Immature natural killer cell (primary cell): ENCODE measurements around the gene C21orf91. TPM values are rescaled to one million over a fixed set of nuclear protein-coding genes. Genes with fewer than 3 reads are reported as not detected.
"Not testable (repeated sequence)": the region's sequence is repeated elsewhere in the genome, so short reads cannot be mapped to it uniquely, and the experiment has no call there.

Source experiments
- DNase-seq, 3 donors: peaks; one replicate each; pipeline ENCODE4 v3.0.0; 2022; ENCODE audit warnings: mixed read lengths in 1 of 3
- H3K27ac Mint-ChIP-seq, 6 donors: one replicate each; pipeline ENCODE4 v1.8.0; 2020; ENCODE audit warnings: mixed read lengths in 6 of 6, mild to moderate bottlenecking in 5 of 6, inconsistent platforms in 4 of 6, moderate library complexity in 3 of 6
- H3K27me3 Mint-ChIP-seq, 3 donors: one replicate each; pipeline ENCODE4 v1.8.0; 2020 to 2021; ENCODE audit warnings: low read depth in 3 of 3, mild to moderate bottlenecking in 3 of 3, mixed read lengths in 3 of 3, moderate library complexity in 3 of 3, inconsistent platforms in 1 of 3
- H3K36me3 Mint-ChIP-seq, 3 donors: one replicate each; pipeline ENCODE4 v1.8.0; 2020; ENCODE audit warnings: mixed read lengths in 3 of 3, inconsistent platforms in 2 of 3, mild to moderate bottlenecking in 2 of 3
- H3K4me1 Mint-ChIP-seq, 2 donors: one replicate each; pipeline ENCODE4 v1.8.0; 2020; ENCODE audit warnings: inconsistent platforms in 2 of 2, mild to moderate bottlenecking in 2 of 2, mixed read lengths in 2 of 2, moderate library complexity in 1 of 2
- H3K4me3 Mint-ChIP-seq, 5 donors: one replicate each; pipeline ENCODE4 v1.8.0; 2020; ENCODE audit warnings: mild to moderate bottlenecking in 5 of 5, mixed read lengths in 5 of 5, inconsistent platforms in 3 of 5, moderate library complexity in 3 of 5
- H3K9me3 Mint-ChIP-seq, 6 donors: one replicate each; pipeline ENCODE4 v1.8.0; 2020; ENCODE audit warnings: mild to moderate bottlenecking in 6 of 6, mixed read lengths in 6 of 6, inconsistent platforms in 4 of 6, moderate library complexity in 3 of 6
- polyA plus RNA-seq, 3 donors: library from polyadenylated mRNA; unstranded; fragments of 300-500 nt; fragmentation: Illumina TruSeq; gene quantifications; one replicate each; pipeline ENCODE4 v1.2.3, GENCODE V29; 2021

Gene C21orf91
- polyA plus RNA-seq, 3 donors from 2014 or later: 29.5 to 41.3 (median 39.6) TPM

DNA sequence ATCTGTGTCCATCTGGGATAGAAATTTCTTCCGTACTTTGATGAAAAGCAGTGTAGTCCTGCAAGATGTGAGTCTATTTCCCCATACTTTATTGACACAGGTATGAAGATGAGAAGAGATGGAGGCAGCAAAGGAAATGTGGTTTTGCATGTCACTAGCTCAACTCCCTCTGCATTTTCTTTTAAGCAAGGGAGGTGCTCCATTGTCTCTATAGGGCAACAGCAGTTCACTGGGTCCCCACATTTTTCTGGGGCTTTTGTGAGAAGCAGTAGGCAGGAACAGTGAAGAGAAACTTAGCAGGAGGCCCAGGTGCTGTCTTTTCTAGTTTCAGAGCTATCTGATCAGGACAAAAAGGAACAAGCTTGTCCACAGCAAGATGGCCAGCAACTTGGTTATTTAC, 37.1 kb downstream of the C21orf91 start:
- DNase-seq: no peak
- peaks cover 0 to 5% (median 0%) of the 10 kb centered on the region in 3 donors for H3K27me3 Mint-ChIP-seq
- H3K4me1 Mint-ChIP-seq: peaks cover 78 to 85% of the 10 kb centered on the region in 2 donors
- peak overlapping the region in 4 of 5 donors; percentile 47 to 66 (median 50) for H3K4me3 Mint-ChIP-seq
- no peaks in the 10 kb centered on the region for H3K9me3 Mint-ChIP-seq
- peak overlapping the region; percentile 65 to 94 (median 90) for H3K27ac Mint-ChIP-seq
- H3K36me3 Mint-ChIP-seq: peaks cover 17 to 19% (median 18%) of the 10 kb centered on the region in 3 donors

DNA sequence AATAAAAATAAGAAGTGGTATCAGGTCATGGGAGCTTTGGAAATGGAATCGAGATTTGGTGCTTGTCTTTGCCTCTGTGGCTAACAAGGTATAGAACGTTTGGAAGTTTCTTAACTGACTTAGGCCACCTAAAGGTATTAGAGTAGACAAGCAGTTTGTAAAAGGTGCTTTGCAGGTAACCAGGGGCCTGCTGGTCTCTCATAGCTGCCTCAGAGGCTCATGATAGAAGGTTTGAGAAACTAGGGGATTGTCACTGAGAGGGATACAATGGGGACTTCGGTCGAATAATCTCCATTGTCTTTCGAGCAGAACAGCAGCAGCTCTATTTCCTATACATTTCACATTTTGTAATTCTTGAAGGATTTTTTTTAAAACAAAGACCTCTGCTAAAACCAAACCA, 37.6 kb downstream of the C21orf91 start:
- Mint-ChIP-seq H3K4me3 (peak overlapping the region in 2 of 5 donors; percentile 47 to 72), H3K9me3 (no peaks in the 10 kb centered on the region), H3K27me3 (peaks cover 0 to 5% (median 2%) of the 10 kb centered on the region in 3 donors), H3K36me3 (peaks cover 12 to 14% (median 13%) of the 10 kb centered on the region in 3 donors), H3K27ac (peak overlapping the region; percentile 74 to 94 (median 88)), H3K4me1 (peaks cover 76 to 85% of the 10 kb centered on the region in 2 donors)
- no peak for DNase-seq

DNA sequence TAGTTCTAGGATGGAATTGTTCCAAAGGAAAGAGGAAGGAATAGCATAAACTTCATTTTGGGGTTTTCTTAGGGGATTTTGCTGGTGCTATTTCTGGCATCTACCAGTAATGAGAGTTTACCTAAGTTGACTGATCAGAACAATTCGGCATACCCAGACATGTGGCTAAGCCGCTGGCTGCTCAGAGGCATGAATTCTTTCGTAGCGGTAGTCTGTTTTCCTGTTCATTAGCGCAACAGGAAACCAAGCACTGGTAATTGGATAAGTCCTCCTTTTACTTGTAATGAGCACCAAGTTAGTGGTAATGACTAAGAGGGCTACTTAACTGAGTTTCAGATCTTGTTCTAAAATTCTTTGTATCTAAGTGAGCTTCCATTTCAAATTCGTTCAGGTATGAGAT, 38.6 kb downstream of the C21orf91 start:
- peaks cover 78 to 85% of the 10 kb centered on the region in 2 donors for H3K4me1 Mint-ChIP-seq
- peak overlapping the region; percentile 86 to 93 (median 88) for H3K27ac Mint-ChIP-seq
- H3K36me3 Mint-ChIP-seq: peaks cover 3 to 4% (median 4%) of the 10 kb centered on the region in 3 donors
- H3K9me3 Mint-ChIP-seq: no peaks in the 10 kb centered on the region
- H3K27me3 Mint-ChIP-seq: peaks cover 0 to 5% (median 2%) of the 10 kb centered on the region in 3 donors
- peak; percentile 34 to 51 (median 39) for DNase-seq
- H3K4me3 Mint-ChIP-seq: peak overlapping the region; percentile 28 to 72 (median 55)

DNA sequence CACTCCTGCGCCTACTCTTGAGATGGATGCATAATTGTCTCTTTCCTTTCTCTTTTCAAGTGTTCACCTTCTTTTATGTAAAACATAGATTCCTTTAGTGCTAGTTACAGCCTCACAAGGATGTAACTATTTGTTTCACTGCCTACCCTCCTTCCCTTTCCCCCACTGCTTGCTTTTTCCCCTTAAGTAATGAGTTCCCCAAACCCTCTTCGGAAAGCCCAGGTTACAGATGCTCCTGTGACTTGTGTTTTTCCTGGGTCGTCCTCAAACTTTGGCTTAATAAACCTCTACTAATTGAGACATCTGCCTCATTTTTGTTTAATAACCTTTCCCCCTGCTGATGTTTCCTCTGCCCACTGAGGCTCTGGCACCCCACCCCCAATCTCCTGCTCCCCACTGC, 39.2 kb downstream of the C21orf91 start:
- H3K4me3 Mint-ChIP-seq: peak overlapping the region in 3 of 5 donors; percentile 23 to 72 (median 32)
- H3K27me3 Mint-ChIP-seq: peaks cover 0 to 5% (median 2%) of the 10 kb centered on the region in 3 donors
- H3K36me3 Mint-ChIP-seq: no peaks in the 10 kb centered on the region
- H3K9me3 Mint-ChIP-seq: no peaks in the 10 kb centered on the region
- peaks cover 79 to 85% of the 10 kb centered on the region in 2 donors for H3K4me1 Mint-ChIP-seq
- H3K27ac Mint-ChIP-seq: peak overlapping the region; percentile 86 to 93 (median 88)
- no peak for DNase-seq

DNA sequence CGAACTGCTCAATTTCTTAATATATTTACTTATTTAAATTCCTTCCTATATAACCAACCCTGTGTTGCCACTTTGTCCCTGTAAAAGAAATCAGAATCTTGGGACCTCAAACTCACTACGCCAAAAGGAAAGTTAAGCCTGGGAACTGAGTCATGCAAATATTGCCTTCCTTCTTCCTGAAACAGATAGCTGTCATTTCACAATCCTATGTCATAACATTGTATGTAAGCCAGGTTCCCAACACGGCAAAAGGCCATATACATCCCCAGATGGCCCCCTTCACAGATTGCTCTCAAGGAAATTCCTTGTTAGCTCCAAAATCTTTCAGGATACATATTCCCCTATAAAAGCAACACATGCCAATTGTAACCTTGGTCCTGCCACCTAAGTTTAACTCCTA, 39.7 kb downstream of the C21orf91 start:
- peaks cover 0 to under 1% (median under 1%) of the 10 kb centered on the region in 3 donors for H3K36me3 Mint-ChIP-seq
- H3K9me3 Mint-ChIP-seq: peaks cover 0 to 1% (median under 1%) of the 10 kb centered on the region in 6 donors

DNA sequence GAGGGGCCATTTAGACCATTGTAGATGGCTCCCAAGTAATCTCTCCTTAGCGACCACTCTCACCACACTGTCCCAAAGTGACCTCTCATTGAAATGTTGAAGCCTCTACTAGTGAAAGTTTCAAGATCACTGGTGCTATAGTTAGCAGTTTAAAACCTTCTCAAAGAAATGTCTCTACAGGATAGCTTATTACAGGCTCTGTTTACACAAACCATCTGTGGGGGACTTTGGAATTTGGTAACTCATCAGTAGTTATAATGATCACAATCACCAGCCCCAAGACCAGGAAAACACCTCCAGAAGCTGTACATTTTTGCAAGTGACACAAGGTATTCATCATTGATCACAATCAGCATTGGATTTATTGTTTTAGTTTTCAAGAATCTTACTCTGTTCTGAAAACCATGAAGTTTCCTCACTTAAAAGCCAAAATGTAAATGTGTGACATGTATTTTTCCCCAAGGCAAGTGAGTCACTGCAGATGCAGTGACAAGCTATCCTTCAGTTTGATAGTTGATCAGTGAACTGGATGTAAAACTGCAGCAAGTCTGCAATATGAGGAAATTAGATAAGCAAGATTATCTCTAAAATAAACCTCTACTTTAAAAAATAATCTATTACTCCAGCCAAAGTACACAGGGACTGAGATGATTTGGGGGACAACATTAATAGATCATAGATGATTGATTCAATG, 41.9 kb downstream of the C21orf91 start:
- H3K27ac Mint-ChIP-seq: peak overlapping the region; percentile 23 to 80 (median 65)
- DNase-seq: no peak
- peaks cover 3 to 21% (median 15%) of the 10 kb centered on the region in 6 donors for H3K9me3 Mint-ChIP-seq
- peaks cover 0 to 8% (median 3%) of the 10 kb centered on the region in 3 donors for H3K27me3 Mint-ChIP-seq
- peak overlapping the region in 3 of 5 donors; percentile 10 to 44 (median 30) for H3K4me3 Mint-ChIP-seq
- H3K4me1 Mint-ChIP-seq: peaks cover 68 to 79% of the 10 kb centered on the region in 2 donors
- H3K36me3 Mint-ChIP-seq: peaks cover 4 to 9% (median 6%) of the 10 kb centered on the region in 3 donors

More for the DNA sequence above, 39.7 kb downstream of the C21orf91 start:
- Mint-ChIP-seq H3K4me3 (no peak overlapping the region), H3K4me1 (peaks cover 77 to 85% of the 10 kb centered on the region in 2 donors), H3K27me3 (peaks cover 0 to 4% (median 2%) of the 10 kb centered on the region in 3 donors), H3K27ac (peak overlapping the region in 4 of 6 donors; percentile 61 to 89 (median 87))
- DNase-seq: no peak

DNA sequence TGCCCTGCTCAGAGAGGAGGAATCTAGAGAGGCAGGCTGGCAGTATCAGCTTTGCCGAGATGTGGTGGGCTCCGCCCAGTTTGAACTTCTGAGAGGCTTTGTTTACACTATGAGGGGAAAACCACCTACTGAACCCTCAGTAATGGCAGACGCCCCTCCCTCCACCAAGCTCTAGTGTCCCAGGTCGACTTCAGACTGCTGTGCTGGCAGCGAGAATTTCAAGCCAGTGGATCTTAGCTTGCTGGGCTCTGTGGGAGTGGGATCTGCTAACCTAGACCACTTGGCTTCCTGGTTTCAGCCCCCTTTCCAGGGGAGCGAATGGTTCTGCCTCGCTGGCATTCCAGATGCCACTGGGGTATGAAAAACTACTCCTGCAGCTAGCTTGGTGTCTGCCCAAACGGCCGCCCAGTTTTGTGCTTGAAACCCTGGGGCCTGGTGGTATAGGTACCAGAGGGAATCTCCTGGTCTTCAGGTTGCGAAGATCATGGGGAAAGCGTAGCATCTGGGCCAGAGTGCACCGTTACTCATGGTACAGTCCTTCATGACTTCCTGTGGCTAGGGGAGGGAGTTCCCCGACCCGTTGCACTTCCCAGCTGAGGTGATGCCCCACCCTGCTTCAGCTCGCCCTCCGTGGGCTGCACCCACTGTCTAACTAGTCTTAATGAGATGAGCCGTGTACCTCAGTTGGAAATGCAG, 43.6 kb downstream of the C21orf91 start:
- peak; percentile 59 to 67 (median 64) for DNase-seq
- H3K9me3 Mint-ChIP-seq: peaks cover 13 to 35% (median 28%) of the 10 kb centered on the region in 6 donors
- peaks cover 0 to 10% (median 1%) of the 10 kb centered on the region in 3 donors for H3K27me3 Mint-ChIP-seq
- H3K27ac Mint-ChIP-seq: peak overlapping the region; percentile 75 to 94 (median 84)
- H3K4me3 Mint-ChIP-seq: peak overlapping the region; percentile 64 to 85 (median 69)
- peaks cover 51 to 63% of the 10 kb centered on the region in 2 donors for H3K4me1 Mint-ChIP-seq
- H3K36me3 Mint-ChIP-seq: peaks cover 10 to 18% (median 16%) of the 10 kb centered on the region in 3 donors

DNA sequence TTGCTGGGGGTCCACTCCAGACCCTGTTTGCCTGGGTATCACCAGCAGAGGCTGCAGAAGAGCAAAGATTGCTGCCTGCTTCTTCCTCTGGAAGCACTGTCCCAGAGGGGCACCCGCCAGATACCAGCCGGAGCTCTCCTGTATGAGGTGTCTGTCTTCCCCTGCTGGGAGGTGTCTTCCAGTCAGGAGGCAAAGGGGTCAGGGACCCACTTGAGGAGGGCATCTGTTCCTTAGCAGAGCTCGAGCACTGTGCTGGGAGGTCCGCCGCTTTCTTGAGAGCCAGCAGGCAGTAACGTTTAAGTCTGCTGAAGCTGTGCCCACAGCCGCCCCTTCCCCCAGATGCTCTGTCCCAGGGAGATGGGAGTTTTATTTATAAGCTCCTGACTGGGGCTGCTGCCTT, 44.1 kb downstream of the C21orf91 start:
- Mint-ChIP-seq H3K27ac (peak overlapping the region; percentile 75 to 94 (median 84)), H3K27me3 (peaks cover 0 to 10% (median 1%) of the 10 kb centered on the region in 3 donors), H3K4me3 (peak overlapping the region; percentile 64 to 85 (median 69)), H3K9me3 (peaks cover 13 to 35% (median 28%) of the 10 kb centered on the region in 6 donors), H3K36me3 (peaks cover 10 to 19% (median 18%) of the 10 kb centered on the region in 3 donors), H3K4me1 (peaks cover 46 to 57% of the 10 kb centered on the region in 2 donors)
- not testable (repeated sequence) for DNase-seq

DNA sequence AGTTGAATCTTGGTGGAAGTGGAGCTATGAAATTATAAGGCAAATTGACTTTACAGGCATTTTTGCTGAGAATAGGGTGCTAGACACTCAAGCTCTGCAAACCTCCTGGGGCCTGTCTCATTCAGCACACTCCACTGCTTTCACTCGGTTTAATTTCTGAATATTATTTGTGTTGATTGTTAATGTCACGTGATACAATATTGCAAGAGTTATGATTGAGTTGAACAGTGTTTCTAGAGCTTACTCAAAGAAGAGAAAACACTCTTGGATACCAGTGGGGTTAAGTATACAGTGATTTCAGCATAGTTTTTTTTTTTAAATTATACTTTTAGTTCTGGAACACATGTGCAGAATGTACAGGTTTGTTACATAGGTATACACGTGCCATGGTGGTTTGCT, 49.7 kb downstream of the C21orf91 start:
- Mint-ChIP-seq H3K27ac (no peak overlapping the region), H3K9me3 (peaks cover 13 to 34% (median 27%) of the 10 kb centered on the region in 6 donors)

DNA sequence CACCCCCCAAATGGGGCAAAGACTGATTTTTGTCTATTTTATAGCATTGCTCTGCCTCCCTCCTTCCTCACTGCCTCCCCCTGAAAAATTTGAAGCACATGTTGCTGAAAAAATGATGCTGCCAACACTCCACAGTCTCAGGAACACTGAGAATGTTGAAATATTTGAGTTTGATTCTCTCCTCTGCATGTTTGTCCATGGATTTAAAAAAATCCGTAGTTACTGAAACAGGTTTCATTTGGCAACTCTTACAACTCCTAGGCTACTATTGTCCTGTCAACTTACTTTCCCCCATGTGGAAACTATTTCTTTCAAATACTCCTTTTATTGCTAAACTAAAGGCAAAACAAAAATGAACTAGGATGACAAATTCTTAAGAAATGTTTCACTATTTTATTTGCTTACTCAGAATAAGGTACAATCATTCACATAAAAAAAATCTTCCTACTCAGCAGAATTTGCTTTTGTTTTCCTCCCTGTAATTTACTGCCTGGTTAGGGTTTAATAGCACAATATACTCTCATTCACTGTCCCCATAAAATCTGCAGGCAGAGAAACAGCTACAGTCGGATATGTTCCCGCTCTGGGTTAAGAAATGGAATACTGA, 50.2 kb downstream of the C21orf91 start:
- Mint-ChIP-seq H3K4me1 (peaks cover 8 to 12% of the 10 kb centered on the region in 2 donors), H3K27me3 (peaks cover 1 to 7% (median 2%) of the 10 kb centered on the region in 3 donors), H3K27ac (no peak overlapping the region), H3K36me3 (peaks cover 10 to 16% (median 13%) of the 10 kb centered on the region in 3 donors), H3K9me3 (peaks cover 13 to 29% (median 23%) of the 10 kb centered on the region in 6 donors), H3K4me3 (no peak overlapping the region)
- no peak for DNase-seq

More for the DNA sequence above, 49.7 kb downstream of the C21orf91 start:
- Mint-ChIP-seq H3K27me3 (peaks cover 1 to 10% (median 2%) of the 10 kb centered on the region in 3 donors), H3K36me3 (peaks cover 10 to 18% (median 17%) of the 10 kb centered on the region in 3 donors), H3K4me3 (no peak overlapping the region), H3K4me1 (peaks cover 13 to 16% of the 10 kb centered on the region in 2 donors)
- DNase-seq: no peak

DNA sequence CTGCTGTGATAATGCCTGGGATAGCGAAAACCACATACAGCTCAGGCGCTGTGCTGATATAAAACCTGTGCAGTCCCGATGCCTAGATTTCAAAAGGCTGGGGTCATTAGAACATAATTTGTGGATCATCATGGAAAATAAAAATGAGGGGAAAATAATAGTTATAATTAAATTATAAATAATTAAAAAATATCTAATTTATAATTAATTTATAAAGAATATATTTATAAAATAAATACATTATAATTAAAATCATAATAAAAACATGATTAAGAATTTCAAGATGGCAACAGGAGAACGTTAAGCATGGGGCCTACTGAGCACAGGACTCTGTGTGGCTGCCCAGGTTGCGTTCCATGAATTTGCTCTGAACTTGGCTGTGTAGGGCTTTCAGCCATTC, 53.9 kb downstream of the C21orf91 start:
- H3K27me3 Mint-ChIP-seq: peaks cover 0 to 2% (median 2%) of the 10 kb centered on the region in 3 donors
- no peak for DNase-seq
- peaks cover 0 to 2% (median 0%) of the 10 kb centered on the region in 6 donors for H3K9me3 Mint-ChIP-seq
- H3K4me3 Mint-ChIP-seq: no peak overlapping the region
- peaks cover 0 to 3% (median 0%) of the 10 kb centered on the region in 3 donors for H3K36me3 Mint-ChIP-seq
- H3K4me1 Mint-ChIP-seq: no peaks in the 10 kb centered on the region
- no peak overlapping the region for H3K27ac Mint-ChIP-seq

DNA sequence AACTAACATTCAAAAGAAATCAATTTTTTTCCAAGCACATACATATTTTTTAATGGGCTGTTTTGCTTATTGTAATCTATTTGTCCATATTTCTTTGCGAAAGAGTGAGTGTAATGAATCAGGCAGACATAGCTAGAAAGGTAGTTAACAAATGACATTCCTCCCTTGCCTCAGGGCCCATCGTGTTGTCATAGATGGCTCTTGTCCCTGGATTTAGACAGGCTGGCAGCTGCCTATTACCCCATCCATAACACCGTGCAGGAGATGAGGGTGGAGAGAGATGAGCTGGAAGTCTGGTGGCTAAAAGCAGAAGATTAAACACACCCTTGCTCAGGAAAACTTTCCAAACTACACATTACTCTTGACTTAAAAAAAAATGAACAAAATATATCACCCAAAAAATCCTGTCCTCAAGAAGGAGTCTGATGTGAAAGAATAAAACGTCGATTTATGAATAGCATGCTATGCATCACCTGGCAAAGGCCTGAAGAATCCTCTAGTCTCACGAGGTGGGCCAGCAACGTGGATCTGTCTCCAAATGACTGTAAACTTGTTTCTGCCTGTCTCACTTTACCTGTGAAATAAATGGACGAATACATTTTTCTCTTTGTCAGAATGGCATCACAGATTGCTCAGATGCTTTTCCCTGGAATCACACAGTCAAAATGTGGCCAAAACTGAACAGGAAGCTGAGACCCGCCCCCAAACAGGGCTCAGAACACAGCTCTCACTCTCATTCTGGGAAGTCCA, 55.7 kb downstream of the C21orf91 start:
- Mint-ChIP-seq H3K36me3 (no peaks in the 10 kb centered on the region), H3K27ac (no peak overlapping the region), H3K9me3 (no peaks in the 10 kb centered on the region), H3K4me3 (no peak overlapping the region), H3K27me3 (peaks cover 0 to 4% (median 0%) of the 10 kb centered on the region in 3 donors), H3K4me1 (no peaks in the 10 kb centered on the region)
- no peak for DNase-seq
